Superior temporal gyrus (tissue), 1 donor: Measurements from ENCODE around the gene KRT71.
"Not testable (repeated sequence)": the region's sequence is repeated elsewhere in the genome, so short reads cannot be mapped to it uniquely, and the experiment has no call there.

Experiments used
- DNase-seq: peaks from one replicate; pipeline ENCODE4 v3.0.0-alpha.2; 2016; ENCODE audit errors: extremely low spot score

Gene KRT71

GRCh38 chr12:52552681-52553195 lies at the start of gene KRT71:
TSS of gene KRT71 (minus strand) at chr12:52553145. CDS start at chr12:52553077, 68 bp downstream.
- DNase-seq = no peak

GRCh38 chr12:52602552-52602951 lies 49.6 kb upstream of the KRT71 start:
- no peak for DNase-seq

- DNase-seq = no peak
Observed at GRCh38 chr12:52601671-52602070, 48.7 kb upstream of the KRT71 start.

GRCh38 chr12:52600941-52601481 lies 48.1 kb upstream of the KRT71 start, which contains the start of gene KRT72:
TSS of gene KRT72 (minus strand) at chr12:52601463. CDS start at chr12:52601452, 11 bp downstream.
- no peak for DNase-seq

- DNase-seq = no peak
Observed at GRCh38 chr12:52600475-52600874, 47.5 kb upstream of the KRT71 start.

GRCh38 chr12:52600071-52600470 lies 47.1 kb upstream of the KRT71 start:
- DNase-seq = no peak

- DNase-seq = no peak
Observed at GRCh38 chr12:52598966-52599365, 46.0 kb upstream of the KRT71 start.

GRCh38 chr12:52594237-52594636 lies 41.3 kb upstream of the KRT71 start:
- DNase-seq = not testable (repeated sequence)

- no peak for DNase-seq
Observed at GRCh38 chr12:52591521-52591920, 38.6 kb upstream of the KRT71 start.

GRCh38 chr12:52590021-52590420 lies 37.1 kb upstream of the KRT71 start:
- no peak for DNase-seq

- no peak for DNase-seq
Observed at GRCh38 chr12:52587563-52587962, 34.6 kb upstream of the KRT71 start.

- no peak for DNase-seq
Observed at GRCh38 chr12:52585946-52586345, 33.0 kb upstream of the KRT71 start.

- no peak for DNase-seq
Observed at GRCh38 chr12:52585066-52585465, 32.1 kb upstream of the KRT71 start.

GRCh38 chr12:52584156-52584682 lies 31.3 kb upstream of the KRT71 start:
- no peak for DNase-seq

GRCh38 chr12:52582971-52583456 lies 30.1 kb upstream of the KRT71 start:
- peak; percentile 79 for DNase-seq

GRCh38 chr12:52582486-52582885 lies 29.5 kb upstream of the KRT71 start:
- DNase-seq = no peak

- no peak for DNase-seq
Observed at GRCh38 chr12:52581481-52581880, 28.5 kb upstream of the KRT71 start.

- DNase-seq = no peak
Observed at GRCh38 chr12:52581066-52581465, 28.1 kb upstream of the KRT71 start.

- DNase-seq = no peak
Observed at GRCh38 chr12:52580496-52580895, 27.6 kb upstream of the KRT71 start.

GRCh38 chr12:52579468-52580465 lies 26.8 kb upstream of the KRT71 start:
- no peak for DNase-seq

GRCh38 chr12:52578469-52578868 lies 25.5 kb upstream of the KRT71 start:
- DNase-seq = no peak

GRCh38 chr12:52577316-52577715 lies 24.4 kb upstream of the KRT71 start:
- no peak for DNase-seq
